WTC11 (cell line): ENCODE results near the gene PTAR1. TPM values are rescaled to one million over a fixed set of nuclear protein-coding genes. Genes with fewer than 3 reads are reported as not detected.

Experiments
- ATAC-seq: fragments of 200-7000 bp; cut with Tn5 transposase; 2 replicates; pipeline ENCODE4 v1.10.0; 2021; ENCODE audit warnings: mild to moderate bottlenecking, moderate library complexity
- CTCF ChIA-PET: fragments of 300-600 bp; sonication (Branson Sonifier 250); formaldehyde crosslinking; loops from one replicate; lab custom pipeline; 2021; ENCODE audit warnings: antibody characterized with exemption; lab: Charles Lee
- POLR2A ChIA-PET: fragments of 350-600 bp; sonication (Branson Sonifier 250); formaldehyde crosslinking; loops from one replicate; lab custom pipeline; 2021; ENCODE audit warnings: antibody characterized with exemption; lab: Charles Lee
- DNase-seq: peaks from one replicate; pipeline ENCODE4 v3.0.0; 2021; ENCODE audit warnings: low spot score
- H3K27ac Mint-ChIP-seq: 2 replicates; pipeline ENCODE4 v1.8.0; 2021; ENCODE audit warnings: mixed read lengths
- H3K27me3 Mint-ChIP-seq: 2 replicates; pipeline ENCODE4 v1.8.0; 2021; ENCODE audit warnings: low read depth, mild to moderate bottlenecking, moderate library complexity, mixed read lengths
- H3K36me3 Mint-ChIP-seq: 2 replicates; pipeline ENCODE4 v1.8.0; 2021; ENCODE audit warnings: mixed read lengths
- H3K4me1 Mint-ChIP-seq: 2 replicates; pipeline ENCODE4 v1.8.0; 2022; ENCODE audit warnings: mixed read lengths
- H3K4me3 Mint-ChIP-seq: 2 replicates; pipeline ENCODE4 v1.8.0; 2021; ENCODE audit warnings: mild to moderate bottlenecking, moderate library complexity, mixed read lengths
- H3K9me3 Mint-ChIP-seq: 2 replicates; pipeline ENCODE4 v1.8.0; 2021; ENCODE audit warnings: mixed read lengths
- ESRRA ChIP-seq: sonication (generic); formaldehyde crosslinking; IDR thresholded peaks from 2 replicates; pipeline ENCODE4 v1.8.1; 2022; ENCODE audit warnings: mild to moderate bottlenecking, missing genetic modification reagents, borderline replicate concordance
- GRHL2 ChIP-seq: fragments of 250-450 bp; sonication (Bioruptor Pico); IDR thresholded peaks from 2 replicates; pipeline ENCODE4 v1.8.0; 2022; ENCODE audit warnings: mild to moderate bottlenecking, moderate library complexity; ENCODE audit not compliant: insufficient replicate concordance, severe bottlenecking
- IRF2 ChIP-seq: sonication (generic); formaldehyde crosslinking; IDR thresholded peaks from 2 replicates; pipeline ENCODE4 v1.8.0; 2022; ENCODE audit warnings: low read depth, missing genetic modification reagents, borderline replicate concordance
- JAZF1 ChIP-seq: fragments of 250-450 bp; sonication (Bioruptor Pico); IDR thresholded peaks from 2 replicates; pipeline ENCODE4 v1.9.0; 2021; ENCODE audit warnings: moderate library complexity, mild to moderate bottlenecking, inconsistent platforms
- JUN ChIP-seq: sonication (generic); formaldehyde crosslinking; IDR thresholded peaks from 2 replicates; pipeline ENCODE4 v1.8.0; 2023; ENCODE audit warnings: mild to moderate bottlenecking, missing genetic modification reagents
- PRRX2 ChIP-seq: fragments of 250-450 bp; sonication (Bioruptor Pico); IDR thresholded peaks from 2 replicates; pipeline ENCODE4 v1.8.0; 2021; ENCODE audit warnings: mild to moderate bottlenecking
- TP53 ChIP-seq: sonication (generic); formaldehyde crosslinking; IDR thresholded peaks from 2 replicates; pipeline ENCODE4 v1.8.1; 2023; ENCODE audit warnings: mild to moderate bottlenecking, missing genetic modification reagents
- ZNF396 ChIP-seq: fragments of 250-450 bp; sonication (Bioruptor Pico); IDR thresholded peaks from 2 replicates; pipeline ENCODE4 v1.8.0; 2021; ENCODE audit warnings: mild to moderate bottlenecking, moderate library complexity, borderline replicate concordance
- total RNA-seq: library from RNA; stranded (reverse); gene quantifications from 3 replicates; pipeline ENCODE4 v1.2.3, GENCODE V29; 2021
- TF ChIP-seq, protein P1 (sequence below): sonication (generic); formaldehyde crosslinking; IDR thresholded peaks from 2 replicates; pipeline ENCODE4 v1.8.1; 2022; ENCODE audit warnings: low read depth, mild to moderate bottlenecking, moderate library complexity, missing genetic modification reagents, borderline replicate concordance
- TF ChIP-seq, protein P2 (sequence below): sonication (generic); formaldehyde crosslinking; conservative IDR thresholded peaks from 2 replicates; pipeline ENCODE4 v1.8.1; 2023; ENCODE audit warnings: mild to moderate bottlenecking, low read depth, missing genetic modification reagents, moderate library complexity
- TF ChIP-seq, protein P3 (sequence below): fragments of 250-450 bp; sonication (Bioruptor Pico); IDR thresholded peaks from 2 replicates; pipeline ENCODE4 v1.9.0; 2021; ENCODE audit warnings: moderate library complexity, mild to moderate bottlenecking, inconsistent platforms, borderline replicate concordance
- TF ChIP-seq, protein P4 (sequence below): fragments of 250-450 bp; sonication (Bioruptor Pico); IDR thresholded peaks from 2 replicates; pipeline ENCODE4 v1.9.0; 2021; ENCODE audit warnings: mild to moderate bottlenecking, borderline replicate concordance
- TF ChIP-seq, protein P5 (sequence below): fragments of 200-600 bp; IDR thresholded peaks from 2 replicates; pipeline ENCODE4 v1.8.0; 2022; ENCODE audit warnings: antibody characterized with exemption

PTAR1 gene
- total RNA-seq, 1 experiment from 2014 or later = 90.8 TPM

DNA sequence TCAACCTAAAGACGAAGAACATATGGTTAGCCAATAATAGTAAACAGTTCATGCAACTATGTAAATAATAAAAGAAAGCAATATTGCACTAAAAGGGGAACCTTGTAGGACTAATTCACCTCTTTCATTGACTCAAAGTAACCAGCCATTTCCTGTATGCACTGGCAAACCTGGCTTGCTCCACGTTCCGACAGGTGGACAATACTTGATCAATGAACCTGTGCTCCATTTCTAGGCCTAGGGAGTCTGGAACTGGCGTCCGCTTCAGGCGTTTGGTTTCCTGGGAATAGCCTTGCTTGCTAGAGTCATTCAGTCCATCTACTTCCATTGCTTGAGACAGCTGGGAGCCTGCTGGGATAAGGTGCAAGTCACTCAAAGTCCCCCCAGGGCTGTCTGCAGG is 41.6 kb downstream of the PTAR1 start:
- TF ChIP-seq, protein P1, sequence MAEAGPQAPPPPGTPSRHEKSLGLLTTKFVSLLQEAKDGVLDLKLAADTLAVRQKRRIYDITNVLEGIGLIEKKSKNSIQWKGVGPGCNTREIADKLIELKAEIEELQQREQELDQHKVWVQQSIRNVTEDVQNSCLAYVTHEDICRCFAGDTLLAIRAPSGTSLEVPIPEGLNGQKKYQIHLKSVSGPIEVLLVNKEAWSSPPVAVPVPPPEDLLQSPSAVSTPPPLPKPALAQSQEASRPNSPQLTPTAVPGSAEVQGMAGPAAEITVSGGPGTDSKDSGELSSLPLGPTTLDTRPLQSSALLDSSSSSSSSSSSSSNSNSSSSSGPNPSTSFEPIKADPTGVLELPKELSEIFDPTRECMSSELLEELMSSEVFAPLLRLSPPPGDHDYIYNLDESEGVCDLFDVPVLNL (CRISPR knock-in tag) = no peak
- TF ChIP-seq IRF2 (no peak), JAZF1 (CRISPR knock-in tag) (no peak), JUN (CRISPR knock-in tag) (no peak), ZNF396 (CRISPR knock-in tag) (no peak), ESRRA (no peak)
- TF ChIP-seq, protein P2, sequence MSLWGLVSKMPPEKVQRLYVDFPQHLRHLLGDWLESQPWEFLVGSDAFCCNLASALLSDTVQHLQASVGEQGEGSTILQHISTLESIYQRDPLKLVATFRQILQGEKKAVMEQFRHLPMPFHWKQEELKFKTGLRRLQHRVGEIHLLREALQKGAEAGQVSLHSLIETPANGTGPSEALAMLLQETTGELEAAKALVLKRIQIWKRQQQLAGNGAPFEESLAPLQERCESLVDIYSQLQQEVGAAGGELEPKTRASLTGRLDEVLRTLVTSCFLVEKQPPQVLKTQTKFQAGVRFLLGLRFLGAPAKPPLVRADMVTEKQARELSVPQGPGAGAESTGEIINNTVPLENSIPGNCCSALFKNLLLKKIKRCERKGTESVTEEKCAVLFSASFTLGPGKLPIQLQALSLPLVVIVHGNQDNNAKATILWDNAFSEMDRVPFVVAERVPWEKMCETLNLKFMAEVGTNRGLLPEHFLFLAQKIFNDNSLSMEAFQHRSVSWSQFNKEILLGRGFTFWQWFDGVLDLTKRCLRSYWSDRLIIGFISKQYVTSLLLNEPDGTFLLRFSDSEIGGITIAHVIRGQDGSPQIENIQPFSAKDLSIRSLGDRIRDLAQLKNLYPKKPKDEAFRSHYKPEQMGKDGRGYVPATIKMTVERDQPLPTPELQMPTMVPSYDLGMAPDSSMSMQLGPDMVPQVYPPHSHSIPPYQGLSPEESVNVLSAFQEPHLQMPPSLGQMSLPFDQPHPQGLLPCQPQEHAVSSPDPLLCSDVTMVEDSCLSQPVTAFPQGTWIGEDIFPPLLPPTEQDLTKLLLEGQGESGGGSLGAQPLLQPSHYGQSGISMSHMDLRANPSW (CRISPR knock-in tag) = no peak
- Mint-ChIP-seq H3K4me1 (peaks cover 8% of the 10 kb centered on the region; the same call in 1 of the 2 replicates), H3K4me3 (no peak overlapping the region), H3K36me3 (peaks cover 52% of the 10 kb centered on the region), H3K27me3 (no peaks in the 10 kb centered on the region), H3K27ac (no peak overlapping the region), H3K9me3 (peaks cover 9% of the 10 kb centered on the region)
- POLR2A ChIA-PET = no interaction called here
- ATAC-seq (no peak), DNase-seq (no peak)
- CTCF ChIA-PET = no interaction called here

DNA sequence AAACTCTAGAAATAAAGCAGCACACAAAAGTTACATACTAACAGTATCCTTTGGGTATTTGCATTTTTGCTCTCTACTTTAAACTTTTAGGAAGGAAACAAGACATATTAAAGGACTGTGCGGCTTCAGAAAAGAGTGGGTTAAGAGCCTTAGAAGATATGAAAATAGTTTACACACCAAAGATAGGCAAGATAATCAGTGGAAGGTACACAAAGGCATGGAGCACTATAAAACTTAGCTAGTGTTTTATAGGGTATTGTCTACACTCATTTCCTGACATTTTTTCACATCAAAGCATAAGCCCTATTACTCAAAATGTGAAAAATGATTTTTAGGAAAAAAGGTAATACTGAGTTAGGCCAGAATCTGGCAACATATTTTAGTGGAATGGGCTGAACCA is 44.0 kb downstream of the PTAR1 start:
- Mint-ChIP-seq H3K9me3 (peaks cover 2% of the 10 kb centered on the region), H3K36me3 (peaks cover 38% of the 10 kb centered on the region), H3K4me3 (no peak overlapping the region), H3K27ac (no peak overlapping the region), H3K27me3 (no peaks in the 10 kb centered on the region), H3K4me1 (peaks cover 8% of the 10 kb centered on the region; the same call in 1 of the 2 replicates)
- DNase-seq (no peak), ATAC-seq (no peak)
- TF ChIP-seq, protein P3, sequence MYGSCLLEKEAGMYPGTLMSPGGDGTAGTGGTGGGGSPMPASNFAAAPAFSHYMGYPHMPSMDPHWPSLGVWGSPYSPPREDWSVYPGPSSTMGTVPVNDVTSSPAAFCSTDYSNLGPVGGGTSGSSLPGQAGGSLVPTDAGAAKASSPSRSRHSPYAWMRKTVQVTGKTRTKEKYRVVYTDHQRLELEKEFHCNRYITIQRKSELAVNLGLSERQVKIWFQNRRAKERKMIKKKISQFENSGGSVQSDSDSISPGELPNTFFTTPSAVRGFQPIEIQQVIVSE = no peak
- TF ChIP-seq, protein P4, sequence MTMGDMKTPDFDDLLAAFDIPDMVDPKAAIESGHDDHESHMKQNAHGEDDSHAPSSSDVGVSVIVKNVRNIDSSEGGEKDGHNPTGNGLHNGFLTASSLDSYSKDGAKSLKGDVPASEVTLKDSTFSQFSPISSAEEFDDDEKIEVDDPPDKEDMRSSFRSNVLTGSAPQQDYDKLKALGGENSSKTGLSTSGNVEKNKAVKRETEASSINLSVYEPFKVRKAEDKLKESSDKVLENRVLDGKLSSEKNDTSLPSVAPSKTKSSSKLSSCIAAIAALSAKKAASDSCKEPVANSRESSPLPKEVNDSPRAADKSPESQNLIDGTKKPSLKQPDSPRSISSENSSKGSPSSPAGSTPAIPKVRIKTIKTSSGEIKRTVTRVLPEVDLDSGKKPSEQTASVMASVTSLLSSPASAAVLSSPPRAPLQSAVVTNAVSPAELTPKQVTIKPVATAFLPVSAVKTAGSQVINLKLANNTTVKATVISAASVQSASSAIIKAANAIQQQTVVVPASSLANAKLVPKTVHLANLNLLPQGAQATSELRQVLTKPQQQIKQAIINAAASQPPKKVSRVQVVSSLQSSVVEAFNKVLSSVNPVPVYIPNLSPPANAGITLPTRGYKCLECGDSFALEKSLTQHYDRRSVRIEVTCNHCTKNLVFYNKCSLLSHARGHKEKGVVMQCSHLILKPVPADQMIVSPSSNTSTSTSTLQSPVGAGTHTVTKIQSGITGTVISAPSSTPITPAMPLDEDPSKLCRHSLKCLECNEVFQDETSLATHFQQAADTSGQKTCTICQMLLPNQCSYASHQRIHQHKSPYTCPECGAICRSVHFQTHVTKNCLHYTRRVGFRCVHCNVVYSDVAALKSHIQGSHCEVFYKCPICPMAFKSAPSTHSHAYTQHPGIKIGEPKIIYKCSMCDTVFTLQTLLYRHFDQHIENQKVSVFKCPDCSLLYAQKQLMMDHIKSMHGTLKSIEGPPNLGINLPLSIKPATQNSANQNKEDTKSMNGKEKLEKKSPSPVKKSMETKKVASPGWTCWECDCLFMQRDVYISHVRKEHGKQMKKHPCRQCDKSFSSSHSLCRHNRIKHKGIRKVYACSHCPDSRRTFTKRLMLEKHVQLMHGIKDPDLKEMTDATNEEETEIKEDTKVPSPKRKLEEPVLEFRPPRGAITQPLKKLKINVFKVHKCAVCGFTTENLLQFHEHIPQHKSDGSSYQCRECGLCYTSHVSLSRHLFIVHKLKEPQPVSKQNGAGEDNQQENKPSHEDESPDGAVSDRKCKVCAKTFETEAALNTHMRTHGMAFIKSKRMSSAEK (CRISPR knock-in tag) = no peak
- no peak for TF ChIP-seq TP53 (CRISPR knock-in tag)
- TF ChIP-seq, protein P5, sequence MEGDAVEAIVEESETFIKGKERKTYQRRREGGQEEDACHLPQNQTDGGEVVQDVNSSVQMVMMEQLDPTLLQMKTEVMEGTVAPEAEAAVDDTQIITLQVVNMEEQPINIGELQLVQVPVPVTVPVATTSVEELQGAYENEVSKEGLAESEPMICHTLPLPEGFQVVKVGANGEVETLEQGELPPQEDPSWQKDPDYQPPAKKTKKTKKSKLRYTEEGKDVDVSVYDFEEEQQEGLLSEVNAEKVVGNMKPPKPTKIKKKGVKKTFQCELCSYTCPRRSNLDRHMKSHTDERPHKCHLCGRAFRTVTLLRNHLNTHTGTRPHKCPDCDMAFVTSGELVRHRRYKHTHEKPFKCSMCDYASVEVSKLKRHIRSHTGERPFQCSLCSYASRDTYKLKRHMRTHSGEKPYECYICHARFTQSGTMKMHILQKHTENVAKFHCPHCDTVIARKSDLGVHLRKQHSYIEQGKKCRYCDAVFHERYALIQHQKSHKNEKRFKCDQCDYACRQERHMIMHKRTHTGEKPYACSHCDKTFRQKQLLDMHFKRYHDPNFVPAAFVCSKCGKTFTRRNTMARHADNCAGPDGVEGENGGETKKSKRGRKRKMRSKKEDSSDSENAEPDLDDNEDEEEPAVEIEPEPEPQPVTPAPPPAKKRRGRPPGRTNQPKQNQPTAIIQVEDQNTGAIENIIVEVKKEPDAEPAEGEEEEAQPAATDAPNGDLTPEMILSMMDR = no peak
- no peak for TF ChIP-seq GRHL2 (CRISPR knock-in tag)
- TF ChIP-seq ZNF396 (CRISPR knock-in tag) = no peak
- TF ChIP-seq, protein P2 (CRISPR knock-in tag) = no peak
- TF ChIP-seq PRRX2 = no peak
- ChIA-PET CTCF (no interaction called here), POLR2A (no interaction called here)
